CD14-positive monocyte (primary cell): ENCODE measurements around the gene VPS18. TPM values are rescaled to one million over a fixed set of nuclear protein-coding genes. Genes with fewer than 3 reads are reported as not detected.

Source experiments
- DNase-seq, 3 donors: peaks; one replicate each; pipeline ENCODE4 v3.0.0-alpha.2; 2011 to 2022
- H2AFZ ChIP-seq: 2 replicates; pipeline ENCODE4 v1.6.0; 2012; ENCODE audit warnings: mild to moderate bottlenecking, low read depth, low read length, inconsistent platforms; ENCODE audit not compliant: insufficient read depth, poor library complexity, severe bottlenecking
- H3K27ac ChIP-seq, 2 donors: 1 replicate in 1 of 2; 2 replicates in 1 of 2; pipeline ENCODE4 v1.5.1; 2012 to 2013; ENCODE audit warnings: low read length in 2 of 2, control low read depth in 1 of 2, inconsistent platforms in 1 of 2, low read depth in 1 of 2, mild to moderate bottlenecking in 1 of 2
- H3K27me3 ChIP-seq, 2 donors: one replicate each; pipeline versions ENCODE4 v1.6.0 to v1.6.1; 2011 to 2013; ENCODE audit warnings: low read length in 2 of 2; ENCODE audit not compliant: control insufficient read depth in 2 of 2, insufficient read depth in 2 of 2
- H3K36me3 ChIP-seq, 2 donors: replicated peaks in 1 of 2; 1 replicate in 1 of 2; 2 replicates in 1 of 2; pipeline versions ENCODE4 v1.5.1 to v1.6.1; 2012 to 2013; ENCODE audit warnings: low read length in 2 of 2, control low read depth in 1 of 2, inconsistent platforms in 1 of 2, mild to moderate bottlenecking in 1 of 2; ENCODE audit not compliant: insufficient read depth in 2 of 2, control insufficient read depth in 1 of 2
- H3K4me1 ChIP-seq, 2 donors: 1 replicate in 1 of 2; 2 replicates in 1 of 2; pipeline versions ENCODE4 v1.5.1 to v1.6.1; 2012 to 2013; ENCODE audit warnings: low read length in 2 of 2, control low read depth in 1 of 2, inconsistent platforms in 1 of 2, mild to moderate bottlenecking in 1 of 2, moderate library complexity in 1 of 2; ENCODE audit not compliant: insufficient read depth in 2 of 2, control insufficient read depth in 1 of 2
- H3K4me2 ChIP-seq: replicated peaks from 2 replicates; pipeline ENCODE3; 2012; ENCODE audit warnings: low read length, moderate library complexity, mild to moderate bottlenecking; ENCODE audit not compliant: poor library complexity, severe bottlenecking; ENCODE audit errors: extremely low read depth
- H3K4me3 ChIP-seq, 3 experiments: fragments of 200-600 bp in 1 of 3; sonication (generic) in 1 of 3; replicated peaks in 1 of 3; 1 replicate in 2 of 3; 2 replicates in 1 of 3; pipeline ENCODE4 v1.5.1; 2011 to 2013; ENCODE audit warnings: low read length in 3 of 3, mild to moderate bottlenecking in 3 of 3, control low read depth in 2 of 3, low read depth in 2 of 3, inconsistent platforms in 1 of 3, moderate library complexity in 1 of 3
- H3K79me2 ChIP-seq: 2 replicates; pipeline ENCODE4 v1.6.0; 2012; ENCODE audit warnings: mild to moderate bottlenecking, control low read depth, inconsistent platforms, low read length, moderate library complexity; ENCODE audit not compliant: insufficient read depth
- H3K9ac ChIP-seq: 2 replicates; pipeline ENCODE4 v1.6.0; 2017; ENCODE audit warnings: low read length, mild to moderate bottlenecking; ENCODE audit not compliant: insufficient read depth, poor library complexity, severe bottlenecking
- H3K9me3 ChIP-seq, 2 donors: replicated peaks in 1 of 2; 1 replicate in 1 of 2; 2 replicates in 1 of 2; pipeline versions ENCODE4 v1.5.1 to v1.6.1; 2012 to 2013; ENCODE audit warnings: low read length in 2 of 2, control low read depth in 1 of 2; ENCODE audit not compliant: control insufficient read depth in 1 of 2, insufficient read depth in 1 of 2
- H4K20me1 ChIP-seq: 2 replicates; pipeline ENCODE4 v1.6.0; 2012; ENCODE audit warnings: mild to moderate bottlenecking, low read length, control low read depth, moderate library complexity; ENCODE audit not compliant: insufficient read depth
- H3K27ac Mint-ChIP-seq, 7 donors: one replicate each; pipeline ENCODE4 v1.8.0; 2020; ENCODE audit warnings: mild to moderate bottlenecking in 7 of 7, mixed read lengths in 7 of 7, moderate library complexity in 6 of 7, inconsistent platforms in 2 of 7
- H3K27me3 Mint-ChIP-seq, 3 donors: one replicate each; pipeline ENCODE4 v1.8.0; 2021 to 2022; ENCODE audit warnings: low read depth in 3 of 3, mild to moderate bottlenecking in 3 of 3, mixed read lengths in 3 of 3, moderate library complexity in 3 of 3, inconsistent platforms in 1 of 3
- H3K36me3 Mint-ChIP-seq, 2 donors: one replicate each; pipeline ENCODE4 v1.8.0; 2020; ENCODE audit warnings: mixed read lengths in 2 of 2, inconsistent platforms in 1 of 2, mild to moderate bottlenecking in 1 of 2
- H3K4me1 Mint-ChIP-seq: one replicate; pipeline ENCODE4 v1.8.0; 2020; ENCODE audit warnings: mild to moderate bottlenecking, mixed read lengths
- H3K4me3 Mint-ChIP-seq, 2 donors: one replicate each; pipeline ENCODE4 v1.8.0; 2020; ENCODE audit warnings: mild to moderate bottlenecking in 2 of 2, mixed read lengths in 2 of 2, moderate library complexity in 1 of 2
- H3K9me3 Mint-ChIP-seq, 7 donors: one replicate each; pipeline ENCODE4 v1.8.0; 2020 to 2022; ENCODE audit warnings: mixed read lengths in 7 of 7, mild to moderate bottlenecking in 6 of 7, moderate library complexity in 6 of 7, inconsistent platforms in 2 of 7
- WGBS: methylation state at CpG from one replicate; pipeline ENCODE4 v1.1.5; 2013; ENCODE audit warnings: missing lambda C conversion rate; ENCODE audit not compliant: insufficient coverage; 5-methylcytosine and 5-hydroxymethylcytosine counted together
- intact Hi-C, 2 donors: fragments of 100-400 bp; cut with micrococcal nuclease; formaldehyde crosslinking; loops; one replicate each; pipeline versions ENCODE4 v1.15.0 to v1.15.1; 2023
- polyA plus RNA-seq, 3 donors: library from polyadenylated mRNA; depleted of rRNA in 1 of 3; unstranded in 2 of 3; stranded (reverse) in 1 of 3; fragments of 300-500 nt in 2 of 3; fragments of >200 nt in 1 of 3; fragmentation: Illumina TruSeq in 2 of 3; gene quantifications; 1 replicate in 2 of 3; 2 replicates in 1 of 3; pipeline ENCODE4 v1.2.3, GENCODE V29; 2012 to 2021
- TF ChIP-seq, protein P1 (sequence below): fragments of 200-600 bp; IDR thresholded peaks from one replicate; pipeline ENCODE4 v1.8.0; 2022; ENCODE audit warnings: antibody characterized with exemption, mild to moderate bottlenecking

VPS18 gene
- polyA plus RNA-seq, 3 donors: 12.1 to 22.8 (median 21.8) TPM

- Histone ChIP-seq H3K4me3 (no peak overlapping the region), H3K36me3 (no peaks in the 10 kb centered on the region), H3K4me2 (no peak overlapping the region), H3K79me2 (no peaks in the 10 kb centered on the region), H3K9ac (no peak overlapping the region), H2AFZ (no peak overlapping the region), H3K4me1 (peaks cover 36 to 42% of the 10 kb centered on the region in 2 donors), H3K27me3 (no peaks in the 10 kb centered on the region), H3K27ac (no peak overlapping the region), H3K9me3 (no peaks in the 10 kb centered on the region), H4K20me1 (no peaks in the 10 kb centered on the region)
- Mint-ChIP-seq H3K4me1 (peaks cover 37% of the 10 kb centered on the region), H3K9me3 (no peaks in the 10 kb centered on the region), H3K27ac (no peak overlapping the region), H3K4me3 (no peak overlapping the region), H3K27me3 (peaks cover 11 to 16% (median 12%) of the 10 kb centered on the region in 3 donors), H3K36me3 (no peaks in the 10 kb centered on the region)
- intact Hi-C loops: no loop called here
- no peak for DNase-seq
- no CpG with 5 or more reads among the region's 6 CpGs for WGBS
- TF ChIP-seq, protein P1, sequence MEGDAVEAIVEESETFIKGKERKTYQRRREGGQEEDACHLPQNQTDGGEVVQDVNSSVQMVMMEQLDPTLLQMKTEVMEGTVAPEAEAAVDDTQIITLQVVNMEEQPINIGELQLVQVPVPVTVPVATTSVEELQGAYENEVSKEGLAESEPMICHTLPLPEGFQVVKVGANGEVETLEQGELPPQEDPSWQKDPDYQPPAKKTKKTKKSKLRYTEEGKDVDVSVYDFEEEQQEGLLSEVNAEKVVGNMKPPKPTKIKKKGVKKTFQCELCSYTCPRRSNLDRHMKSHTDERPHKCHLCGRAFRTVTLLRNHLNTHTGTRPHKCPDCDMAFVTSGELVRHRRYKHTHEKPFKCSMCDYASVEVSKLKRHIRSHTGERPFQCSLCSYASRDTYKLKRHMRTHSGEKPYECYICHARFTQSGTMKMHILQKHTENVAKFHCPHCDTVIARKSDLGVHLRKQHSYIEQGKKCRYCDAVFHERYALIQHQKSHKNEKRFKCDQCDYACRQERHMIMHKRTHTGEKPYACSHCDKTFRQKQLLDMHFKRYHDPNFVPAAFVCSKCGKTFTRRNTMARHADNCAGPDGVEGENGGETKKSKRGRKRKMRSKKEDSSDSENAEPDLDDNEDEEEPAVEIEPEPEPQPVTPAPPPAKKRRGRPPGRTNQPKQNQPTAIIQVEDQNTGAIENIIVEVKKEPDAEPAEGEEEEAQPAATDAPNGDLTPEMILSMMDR: no peak
Observed at GRCh38 chr15:40938536-40938870, 44.3 kb downstream of the VPS18 start.

- H3K27ac Mint-ChIP-seq: peak overlapping the region in 6 of 7 donors; percentile 7 to 78 (median 58)
- Histone ChIP-seq H4K20me1 (no peaks in the 10 kb centered on the region), H3K4me1 (peaks cover 34 to 40% of the 10 kb centered on the region in 2 donors), H2AFZ (peak overlapping the region; percentile 94), H3K4me2 (peak overlapping the region; percentile 82), H3K27ac (peak overlapping the region; percentile 11 to 40), H3K27me3 (no peaks in the 10 kb centered on the region), H3K79me2 (no peaks in the 10 kb centered on the region), H3K9me3 (no peaks in the 10 kb centered on the region), H3K4me3 (peak overlapping the region in 2 of 3 experiments; percentile 1 to 80), H3K9ac (peak overlapping the region; percentile 48), H3K36me3 (no peaks in the 10 kb centered on the region)
- H3K4me3 Mint-ChIP-seq: peak overlapping the region; percentile 67 to 83
- TF ChIP-seq, protein P1: no peak
- peaks cover 9 to 15% (median 12%) of the 10 kb centered on the region in 3 donors for H3K27me3 Mint-ChIP-seq
- peak in 2 of 3 donors; percentile 28 to 42 for DNase-seq
- intact Hi-C loops: loop anchor here in 1 of 2 donors (5.0 to 10.0 kb wide), 2 partner anchors 33 to 84 kb away; no protein-coding TSS in a partner anchor
- H3K36me3 Mint-ChIP-seq: no peaks in the 10 kb centered on the region
- no peaks in the 10 kb centered on the region for H3K9me3 Mint-ChIP-seq
- peaks cover 35% of the 10 kb centered on the region for H3K4me1 Mint-ChIP-seq
- 0% methylated on average over 11 of the region's 15 CpGs for WGBS
Observed at GRCh38 chr15:40940296-40940801, 46.1 kb downstream of the VPS18 start.
